ENCODE data around the gene RNF40. TPM values are rescaled to one million over a fixed set of nuclear protein-coding genes. Genes with fewer than 3 reads are reported as not detected.

The RNF40 gene
- total RNA-seq, 1 experiment from 2014 or later, result 90.3 TPM

GRCh38 chr16:30785126-30786106, 23.3 kb downstream of the RNF40 start:
- peak overlapping the region; percentile 78 for H3K27ac ChIP-seq (ENCODE audit: low read depth, low read length)
- DNase-seq (ENCODE audit: low read depth, low spot score) (no peak), ATAC-seq (no peak)
- TF ChIP-seq ZFX (IDR thresholded peaks at IDR 0.05), result no peak
- TF ChIP-seq SIN3A (IDR thresholded peaks at IDR 0.05; ENCODE audit: low read depth), result no peak
- H4K20me1 ChIP-seq (ENCODE audit: insufficient read depth), result no peaks in the 10 kb centered on the region
- no peaks in the 10 kb centered on the region for H3K27me3 ChIP-seq (ENCODE audit: insufficient read depth, low read length)
- H3K79me2 ChIP-seq (ENCODE audit: insufficient read depth, low read length), result peaks cover 21% of the 10 kb centered on the region
- H3K9me3 ChIP-seq (ENCODE audit: control insufficient read depth in 1 of 2, insufficient read depth in 1 of 2, low read depth in 1 of 2, low read length in 2 of 2), result no peaks in the 10 kb centered on the region
- ChIA-PET POLR2A (interaction anchor here (2.4 kb wide), 1 partner anchor 20 kb away, joined by 9 read pairs; no protein-coding TSS in a partner anchor), RAD21 (ENCODE audit: low non-redundant PET in 1 of 2, low total read pairs in 2 of 2, uncharacterized antibody in 2 of 2, unreplicated experiment in 2 of 2) (no interaction called here), CTCF (interaction anchor here (0.8 kb wide), 1 partner anchor 26 kb away, joined by 3 read pairs; no protein-coding TSS in a partner anchor)
- H3K4me2 ChIP-seq (ENCODE audit: low read length), result peak overlapping the region; percentile 98
- H3K4me3 ChIP-seq (replicated peaks in 1 of 2; ENCODE audit: low read depth in 1 of 2, low read length in 2 of 2), result peak overlapping the region; percentile 92 to 94
- no peaks in the 10 kb centered on the region for H3K9me2 ChIP-seq (ENCODE audit: insufficient read depth)
- no peak overlapping the region for H2AFZ ChIP-seq (ENCODE audit: low read depth, low read length, poor library complexity, severe bottlenecking)
- TSS peak; percentile 29 for BruUV-seq (replicated peaks)
- peaks cover 7 to 22% of the 10 kb centered on the region in 2 experiments; a peak in 3 of 4 replicates for H3K4me1 ChIP-seq (ENCODE audit: control insufficient read depth in 1 of 2, insufficient read depth in 2 of 2, low read length in 2 of 2)
- peak overlapping the region; percentile 92 for H3K9ac ChIP-seq (ENCODE audit: low read length)
- H3K36me3 ChIP-seq (ENCODE audit: control insufficient read depth in 1 of 2, insufficient read depth in 2 of 2, low read length in 2 of 2), result peaks cover 9 to 14% of the 10 kb centered on the region in 2 experiments; a peak in 3 of 4 replicates
- intact Hi-C loops (cut with micrococcal nuclease), result loop anchor here (2.0 to 5.0 kb wide), 2 partner anchors 92 to 137 kb away; partner anchors contain the start of gene FBXL19

GRCh38 chr16:30786115-30786935, 24.2 kb downstream of the RNF40 start:
- H3K4me1 ChIP-seq (ENCODE audit: control insufficient read depth in 1 of 2, insufficient read depth in 2 of 2, low read length in 2 of 2), result peaks cover 7 to 22% of the 10 kb centered on the region in 2 experiments; a peak in 3 of 4 replicates
- peak overlapping the region; percentile 92 to 94 for H3K4me3 ChIP-seq (replicated peaks in 1 of 2; ENCODE audit: low read depth in 1 of 2, low read length in 2 of 2)
- intact Hi-C loops (cut with micrococcal nuclease), result loop anchor here (2.0 to 5.0 kb wide), 2 partner anchors 91 to 136 kb away; partner anchors contain the start of gene FBXL19
- TF ChIP-seq ZFX (IDR thresholded peaks at IDR 0.05), result peak; percentile 45; the same call in 1 of the 2 replicates
- TF ChIP-seq CEBPB (IDR thresholded peaks at IDR 0.05; ENCODE audit: low read depth), result no peak
- H3K27me3 ChIP-seq (ENCODE audit: insufficient read depth, low read length), result no peaks in the 10 kb centered on the region
- H4K20me1 ChIP-seq (ENCODE audit: insufficient read depth), result no peaks in the 10 kb centered on the region
- peak overlapping the region; percentile 98 for H3K4me2 ChIP-seq (ENCODE audit: low read length)
- RAD21 ChIA-PET (ENCODE audit: low non-redundant PET in 1 of 2, low total read pairs in 2 of 2, uncharacterized antibody in 2 of 2, unreplicated experiment in 2 of 2), result interaction anchor here in 1 of 2 experiments (1.3 kb wide), 1 partner anchor 19 kb away, joined by 4 read pairs; no protein-coding TSS in a partner anchor
- no TSS peak for BruUV-seq (replicated peaks)
- peak overlapping the region; percentile 92 for H3K9ac ChIP-seq (ENCODE audit: low read length)
- POLR2A ChIA-PET, result interaction anchor here (1.0 to 2.6 kb wide), 4 partner anchors 17 to 88 kb away, joined by 4 to 23 read pairs (median 7); no protein-coding TSS in a partner anchor
- H3K9me2 ChIP-seq (ENCODE audit: insufficient read depth), result no peaks in the 10 kb centered on the region
- ATAC-seq (peak; percentile 77), DNase-seq (ENCODE audit: low read depth, low spot score) (no peak)
- H2AFZ ChIP-seq (ENCODE audit: low read depth, low read length, poor library complexity, severe bottlenecking), result no peak overlapping the region
- no peaks in the 10 kb centered on the region for H3K9me3 ChIP-seq (ENCODE audit: control insufficient read depth in 1 of 2, insufficient read depth in 1 of 2, low read depth in 1 of 2, low read length in 2 of 2)
- H3K79me2 ChIP-seq (ENCODE audit: insufficient read depth, low read length), result peaks cover 21% of the 10 kb centered on the region
- H3K27ac ChIP-seq (ENCODE audit: low read depth, low read length), result peak overlapping the region; percentile 78
- CTCF ChIA-PET, result interaction anchor here (1.1 kb wide), 1 partner anchor 19 kb away, joined by 11 read pairs; no protein-coding TSS in a partner anchor
- H3K36me3 ChIP-seq (ENCODE audit: control insufficient read depth in 1 of 2, insufficient read depth in 2 of 2, low read length in 2 of 2), result peaks cover 7 to 14% of the 10 kb centered on the region in 2 experiments; a peak in 3 of 4 replicates
